Hematopoietic multipotent progenitor cell treated with erythropoietin and hydrocortisone succinate and interleukin-3 and kit ligand, for 8 days (in vitro differentiated cells): ENCODE measurements around the gene OTX2.

Experiments used
- DNase-seq: peaks from one replicate; pipeline ENCODE4 v3.0.0-alpha.2; 2015

Gene OTX2

DNA sequence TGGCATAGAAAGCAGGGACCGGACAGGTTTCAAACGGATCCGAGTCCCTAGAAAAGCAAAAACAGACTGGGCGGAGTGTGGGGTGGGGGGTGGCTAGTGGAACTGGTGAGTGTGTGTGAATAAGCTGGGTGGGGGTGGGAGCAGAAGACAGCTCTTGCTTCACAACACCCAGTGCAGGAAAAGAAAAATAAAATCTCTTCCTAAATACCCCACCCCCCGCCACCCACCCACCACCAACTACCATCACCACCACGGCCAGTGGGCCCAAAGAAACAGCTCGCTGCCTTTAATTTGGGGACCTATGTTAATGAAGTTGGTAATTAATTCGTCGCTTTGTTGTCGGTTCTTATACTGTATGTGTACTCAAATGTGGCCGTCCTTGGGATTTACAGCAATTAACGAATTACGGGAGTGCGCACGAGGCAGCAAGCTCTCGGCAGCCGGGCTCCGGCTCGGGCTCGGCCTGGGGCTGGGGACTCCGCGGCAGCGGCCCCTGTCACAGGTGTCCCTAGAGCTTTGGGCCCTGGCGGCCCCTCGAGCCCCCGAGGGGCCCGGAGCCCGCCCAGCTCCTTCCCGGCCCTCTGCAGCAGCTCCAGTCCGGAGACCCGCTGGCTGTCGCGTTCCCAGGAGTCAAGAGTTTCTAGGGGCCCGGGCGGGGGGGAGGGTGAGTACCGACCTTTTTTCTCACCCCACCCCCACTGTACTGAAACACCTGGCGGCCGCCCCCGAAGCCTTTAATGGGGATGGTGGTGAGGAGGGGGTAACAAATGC, 1.5 kb upstream of the OTX2 start:
- no peak for DNase-seq

DNA sequence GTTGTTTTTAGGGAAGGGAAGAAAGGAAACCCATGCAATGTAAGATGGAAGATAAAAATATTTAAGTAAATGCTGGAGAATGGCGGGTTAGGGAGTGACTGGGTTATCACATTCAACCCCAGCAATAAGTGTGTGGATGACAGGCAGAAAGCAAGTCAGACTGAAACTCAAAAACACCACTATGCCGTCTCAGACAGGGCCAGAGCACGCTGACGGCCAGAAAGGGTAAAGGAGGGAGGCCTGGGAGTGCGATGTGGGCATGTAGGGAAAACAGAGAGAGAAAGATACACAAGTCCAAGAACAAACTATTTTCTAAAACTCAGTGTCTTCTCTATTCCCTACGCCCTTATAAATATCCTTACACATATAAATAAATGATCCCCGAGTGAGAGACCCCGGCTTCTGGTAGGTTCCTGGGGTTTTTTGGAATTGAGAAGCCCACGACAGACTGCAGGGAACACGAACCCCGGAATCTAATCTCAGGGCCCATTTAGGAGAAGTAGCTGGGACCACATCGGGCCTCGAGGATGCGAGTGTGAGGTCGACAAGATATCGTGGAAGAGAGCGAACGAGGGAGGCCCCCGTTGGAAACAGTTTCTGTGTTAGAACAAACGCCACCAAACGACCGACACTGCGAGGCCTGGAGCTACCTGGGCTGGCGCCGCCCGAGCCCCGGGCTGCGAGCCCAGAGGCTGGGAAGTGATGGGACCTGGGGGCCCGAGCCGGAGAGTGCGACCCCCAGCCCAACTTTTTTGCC, 735 bp upstream of the OTX2 start:
- DNase-seq: no peak

DNA sequence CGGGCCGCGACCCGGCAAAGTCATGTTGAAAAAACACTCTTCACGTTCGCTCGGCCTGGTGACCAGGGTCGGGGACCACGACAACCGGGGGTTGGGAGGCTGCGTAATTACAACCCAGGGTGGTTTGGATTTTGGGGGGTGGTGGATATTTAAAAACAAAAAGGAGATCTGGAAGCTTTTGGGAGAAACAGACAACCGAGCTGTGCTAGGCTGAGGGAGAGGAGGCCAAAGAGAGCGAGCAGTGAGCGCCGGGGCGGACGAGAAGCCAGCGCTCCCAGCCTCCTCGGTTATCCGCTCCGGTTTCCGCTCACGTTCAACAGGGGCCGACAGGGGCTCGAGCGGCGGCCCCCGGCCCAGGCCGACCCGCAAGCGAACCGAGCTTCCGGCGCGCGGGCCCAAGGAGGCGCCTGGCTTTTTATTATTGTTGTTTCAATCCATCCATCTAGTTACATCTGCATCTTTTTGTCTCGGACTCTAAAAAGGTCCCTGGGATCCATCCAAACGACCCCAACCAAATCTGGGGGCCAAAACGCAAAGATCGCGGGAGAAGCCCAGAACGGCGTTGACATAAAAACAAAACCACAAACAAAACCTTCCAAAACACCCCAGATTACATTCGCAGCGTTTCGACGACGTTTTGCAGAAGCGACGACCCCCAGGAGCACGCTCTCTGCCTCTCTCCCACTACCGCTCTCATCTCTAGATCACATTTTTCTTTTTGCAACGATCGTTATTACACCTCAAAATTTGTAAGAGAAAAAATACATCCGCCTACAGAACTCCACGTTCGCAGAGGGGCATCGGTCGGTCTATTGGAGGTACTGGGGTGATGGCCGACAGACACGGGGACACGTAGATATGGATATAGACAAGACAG, 771 bp downstream of the OTX2 start:
- no peak for DNase-seq

DNA sequence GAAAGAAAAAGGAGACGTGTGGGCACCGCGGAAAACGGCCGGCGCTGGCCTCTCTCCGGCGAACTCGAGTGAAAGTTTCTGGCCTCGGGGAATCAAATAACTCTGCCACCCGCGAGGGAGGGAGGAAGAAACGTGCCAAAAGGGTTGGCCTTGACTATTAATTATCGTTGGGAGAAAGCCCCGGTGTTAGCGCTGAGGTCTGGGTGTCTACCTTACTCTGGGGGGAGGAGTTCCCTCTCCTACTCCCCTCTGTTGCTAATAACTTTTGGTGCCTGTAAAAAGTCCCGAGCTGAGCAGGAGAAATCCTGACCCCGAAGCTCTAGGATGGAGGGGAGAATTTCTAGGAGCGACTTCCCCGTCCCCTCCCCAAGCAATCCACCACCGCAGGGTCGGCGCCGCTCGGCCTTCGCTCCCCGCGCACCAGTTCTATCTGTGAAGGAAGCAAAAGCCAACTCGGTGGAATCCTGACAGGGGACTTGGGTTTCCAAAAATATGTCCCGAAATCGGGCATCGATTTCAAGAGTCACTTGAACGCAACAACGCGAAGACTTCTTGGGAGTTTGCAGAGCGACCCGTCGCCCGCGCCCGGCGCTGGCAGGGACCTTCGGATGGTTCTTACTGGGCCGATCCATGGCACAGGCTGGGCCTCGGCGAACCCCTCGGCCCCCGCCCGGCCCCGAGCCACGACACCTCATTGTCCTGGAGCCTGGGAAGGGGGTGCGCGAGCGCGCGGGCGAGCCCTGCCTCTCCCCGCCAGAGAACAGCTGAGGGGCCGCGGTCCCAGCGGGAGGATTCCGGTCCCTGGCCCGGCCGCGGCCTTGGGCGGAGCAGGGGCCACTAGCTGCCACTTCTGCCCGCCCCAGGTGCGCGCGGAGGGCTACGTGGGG, 1.7 kb downstream of the OTX2 start:
- DNase-seq: no peak

- DNase-seq: no peak
These were observed 2.2 kb downstream of the OTX2 start for GRCh38 chr14:56808110-56808382.

DNA sequence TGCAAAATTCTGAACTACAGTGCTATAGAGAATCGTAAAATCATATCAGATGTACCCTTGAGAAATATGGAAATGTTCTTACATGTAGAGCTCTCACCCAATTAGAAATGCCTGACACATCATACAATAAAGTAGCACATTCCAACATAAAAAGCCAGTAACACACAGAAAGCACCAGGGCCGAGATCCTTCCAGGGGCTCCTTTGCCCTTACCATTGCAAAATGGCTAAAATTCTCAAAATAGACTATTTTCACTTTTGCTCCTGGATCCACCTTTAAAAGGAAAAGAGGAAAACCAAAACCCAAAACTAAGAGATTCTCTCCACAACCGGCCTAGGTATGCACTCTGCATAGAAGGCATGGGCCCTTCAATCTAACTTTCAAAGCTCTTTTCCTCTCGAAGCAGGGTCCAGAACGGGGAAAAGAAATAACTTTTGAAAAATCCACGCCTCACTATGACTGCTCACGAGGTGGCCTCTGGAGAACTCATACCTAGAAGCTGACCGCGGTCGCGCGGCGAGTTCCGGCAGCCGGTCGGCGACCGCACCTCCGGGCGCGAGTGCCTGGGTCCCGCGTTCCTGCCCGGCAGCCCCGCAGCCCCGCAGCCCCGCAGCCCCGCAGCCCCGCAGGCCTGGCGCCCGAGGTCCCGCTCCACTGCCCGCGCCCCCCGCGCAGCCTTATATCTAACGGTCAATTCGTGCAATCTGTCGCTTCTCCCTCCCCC, 2.7 kb downstream of the OTX2 start:
- DNase-seq: no peak

DNA sequence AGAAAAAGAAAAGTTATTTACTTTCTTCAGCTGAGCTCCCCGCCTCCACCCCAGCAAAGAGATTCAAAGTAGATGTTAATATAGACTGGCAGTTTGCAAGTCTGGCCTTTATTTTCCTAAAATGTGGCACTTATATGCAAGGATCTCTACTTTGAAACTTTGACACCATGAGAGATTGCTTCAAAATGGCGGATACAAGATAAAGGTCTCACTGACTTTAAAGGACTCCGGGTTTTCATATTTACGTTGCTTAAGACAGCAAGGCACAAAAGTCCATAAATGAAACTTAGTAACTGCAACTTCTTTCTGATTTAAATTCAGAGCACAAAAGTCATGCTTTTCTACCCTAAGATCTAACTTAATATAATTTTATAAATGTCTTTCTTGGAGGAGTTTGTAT, 3.5 kb downstream of the OTX2 start:
- DNase-seq: no peak

GRCh38 chr14:56805992-56806727, 4.1 kb downstream of the OTX2 start:
- DNase-seq: no peak

GRCh38 chr14:56805201-56805991, 4.9 kb downstream of the OTX2 start:
- DNase-seq: no peak

GRCh38 chr14:56803816-56804535, 6.3 kb downstream of the OTX2 start:
- no peak for DNase-seq

GRCh38 chr14:56801920-56802319, 8.4 kb downstream of the OTX2 start:
- DNase-seq: no peak

GRCh38 chr14:56799343-56799645, 11.0 kb downstream of the OTX2 start:
- DNase-seq: no peak

- DNase-seq: no peak
These were observed 11.6 kb downstream of the OTX2 start for GRCh38 chr14:56798447-56799342.

DNA sequence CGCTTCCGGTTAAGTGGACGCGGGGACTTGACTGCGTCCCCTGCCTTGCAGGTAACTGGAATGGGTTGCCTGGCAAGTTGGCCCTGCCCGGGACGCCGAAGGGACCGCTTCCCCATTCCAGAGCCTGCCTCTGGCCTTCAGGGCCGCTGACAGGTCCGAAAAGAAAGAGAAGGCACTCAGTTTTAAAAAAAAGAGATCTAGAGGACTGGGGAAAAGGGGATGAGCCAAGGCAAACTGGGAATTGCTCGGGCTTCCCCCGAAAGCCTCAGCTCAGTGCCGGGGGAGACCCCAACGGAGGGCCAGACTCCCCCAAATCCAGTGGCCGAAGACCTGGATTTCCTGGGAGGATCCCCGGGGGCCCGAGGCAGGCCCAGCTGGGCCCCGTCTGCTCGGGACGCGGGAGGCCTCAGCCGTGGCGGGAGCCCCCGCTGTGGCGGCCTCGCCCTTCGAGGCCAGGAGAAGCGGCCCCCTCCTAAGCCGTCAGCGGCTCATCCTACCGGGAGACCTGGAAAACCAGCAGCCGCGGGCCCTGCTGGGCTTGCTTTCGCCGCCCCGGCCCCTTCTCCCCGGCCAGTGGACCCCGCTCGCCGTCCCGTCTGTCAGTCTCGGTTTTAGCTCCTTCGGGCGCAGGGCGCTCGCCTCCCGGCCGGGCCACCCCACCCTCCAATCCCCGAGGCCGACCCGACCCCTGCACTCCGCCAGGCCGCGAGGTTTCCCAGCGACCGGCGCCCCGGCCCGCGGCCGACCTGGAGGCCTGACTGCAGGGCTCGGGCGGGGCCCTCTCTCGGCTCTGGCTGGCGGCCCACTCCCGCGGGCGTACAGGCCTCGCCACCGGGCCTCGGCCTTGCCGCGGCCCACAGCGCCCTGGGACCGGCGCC, 12.5 kb downstream of the OTX2 start:
- DNase-seq: no peak

DNA sequence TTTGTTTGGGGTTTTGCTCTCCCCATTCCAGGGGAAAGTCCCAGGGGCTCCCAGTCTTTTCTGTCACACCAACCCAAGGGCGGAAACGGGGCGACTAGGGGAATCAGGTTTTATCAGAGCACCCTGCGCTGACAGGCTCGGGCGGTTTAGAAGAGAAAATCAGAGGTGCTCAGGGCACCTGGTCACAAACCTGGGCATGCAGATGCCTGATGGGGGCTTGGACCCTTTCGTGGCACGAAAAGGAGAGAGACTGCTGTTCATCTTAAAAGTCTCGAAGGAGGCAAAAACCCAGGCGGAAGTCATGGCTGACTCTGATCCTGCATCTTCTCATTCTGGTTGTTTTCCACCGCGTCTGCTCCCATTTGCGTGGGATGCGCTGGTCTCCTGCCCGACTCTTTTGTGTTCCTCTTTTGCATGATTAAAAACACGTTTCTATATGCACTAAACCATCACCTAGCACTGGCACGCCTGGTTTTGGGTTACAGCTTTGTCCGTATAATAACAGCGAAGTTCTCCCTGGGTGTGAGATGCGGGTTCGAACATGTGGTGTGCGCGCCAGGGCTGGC, 13.2 kb downstream of the OTX2 start:
- no peak for DNase-seq

GRCh38 chr14:56796259-56796658, 14.0 kb downstream of the OTX2 start:
- DNase-seq: no peak

DNA sequence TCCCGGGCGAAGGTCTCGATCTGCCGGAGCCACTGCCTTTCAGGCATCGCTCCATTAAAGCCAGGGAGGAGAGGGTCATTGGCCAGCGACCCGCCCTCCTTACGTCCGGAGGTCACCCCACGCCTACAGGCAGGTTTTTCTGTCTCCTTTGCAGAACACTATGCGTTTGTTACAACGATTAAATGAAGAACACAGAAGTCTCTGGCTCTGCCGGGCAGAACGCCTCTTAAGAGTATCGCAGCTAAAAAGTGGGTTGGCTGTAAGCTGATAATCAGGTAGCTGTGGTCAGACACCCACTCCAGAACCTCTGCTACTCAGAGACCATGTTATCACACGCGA, 15.0 kb downstream of the OTX2 start:
- no peak for DNase-seq
